Renal cortex interstitium (tissue), 11 donors: ENCODE data around the gene SERINC5. TPM values are rescaled to one million over a fixed set of nuclear protein-coding genes. Genes with fewer than 3 reads are reported as not detected.

Experiments
- DNase-seq, 11 donors: peaks; one replicate each; pipeline ENCODE4 v3.0.0-alpha.2; 2013; ENCODE audit warnings: low read depth in 9 of 11, low spot score in 4 of 11; ENCODE audit errors: extremely low read depth in 1 of 11
- polyA plus RNA-seq, 3 donors: library from polyadenylated mRNA; unstranded; fragments of 120-200 nt; gene quantifications; one replicate each; pipeline ENCODE4 v1.2.1, GENCODE V29; 2013; ENCODE audit not compliant: insufficient read length in 3 of 3

Gene SERINC5
- polyA plus RNA-seq, 3 donors: 44.7 to 57.2 (median 55.5) TPM

- no peak for DNase-seq
These were observed 126.7 kb downstream of the SERINC5 start for GRCh38 chr5:80129146-80129545.

- peak in 6 of 11 donors; percentile 37 to 67 (median 48) for DNase-seq
These were observed 127.7 kb downstream of the SERINC5 start for GRCh38 chr5:80128141-80128540.

GRCh38 chr5:80127116-80127552 is 128.7 kb downstream of the SERINC5 start:
- DNase-seq: no peak

GRCh38 chr5:80125962-80126480 is 129.8 kb downstream of the SERINC5 start:
- no peak for DNase-seq

GRCh38 chr5:80125022-80125961 is 130.6 kb downstream of the SERINC5 start:
- no peak for DNase-seq

- DNase-seq: no peak
These were observed 131.5 kb downstream of the SERINC5 start for GRCh38 chr5:80124121-80124918.

GRCh38 chr5:80122579-80122978 is 133.3 kb downstream of the SERINC5 start:
- no peak for DNase-seq

- DNase-seq: no peak
These were observed 136.5 kb downstream of the SERINC5 start for GRCh38 chr5:80119372-80119771.

- DNase-seq: no peak
These were observed 138.4 kb downstream of the SERINC5 start for GRCh38 chr5:80117446-80117845.

GRCh38 chr5:80116465-80116864 is 139.4 kb downstream of the SERINC5 start:
- DNase-seq: no peak

GRCh38 chr5:80116000-80116399 is 139.8 kb downstream of the SERINC5 start:
- no peak for DNase-seq

- no peak for DNase-seq
These were observed 141.0 kb downstream of the SERINC5 start for GRCh38 chr5:80114860-80115259.

- peak in 2 of 11 donors; percentile 30 to 43 for DNase-seq
These were observed 144.4 kb downstream of the SERINC5 start for GRCh38 chr5:80111376-80111990.

GRCh38 chr5:80109646-80110478 is 146.0 kb downstream of the SERINC5 start:
- peak in 2 of 11 donors; percentile 21 to 35 for DNase-seq

- DNase-seq: no peak
These were observed 148.9 kb downstream of the SERINC5 start for GRCh38 chr5:80106916-80107315.

- no peak for DNase-seq
These were observed 150.0 kb downstream of the SERINC5 start for GRCh38 chr5:80105698-80106439.

- DNase-seq: no peak
These were observed 152.5 kb downstream of the SERINC5 start for GRCh38 chr5:80103371-80103770.

- DNase-seq: no peak
These were observed 153.9 kb downstream of the SERINC5 start for GRCh38 chr5:80101993-80102392.
